ENCODE results near the gene ANGPTL2. TPM values are rescaled to one million over a fixed set of nuclear protein-coding genes. Genes with fewer than 3 reads are reported as not detected.
"Not testable (repeated sequence)": the region's sequence is repeated elsewhere in the genome, so short reads cannot be mapped to it uniquely, and the experiment has no call there.

The ANGPTL2 gene
- total RNA-seq, 1 donor from 2014 or later = 41.4 TPM

GRCh38 chr9:127158786-127159324 is 36.4 kb upstream of the ANGPTL2 start:
- intact Hi-C loops (cut with DNase I) = no loop called here
- DNase-seq (ENCODE audit: low spot score) = no peak

GRCh38 chr9:127155314-127155960 is 33.0 kb upstream of the ANGPTL2 start:
- DNase-seq (ENCODE audit: low spot score) = no peak
- intact Hi-C loops (cut with DNase I) = loop anchor here (2.0 kb wide), 1 partner anchor 133 kb away; no protein-coding TSS in a partner anchor

- intact Hi-C loops (cut with DNase I) = loop anchor here (2.0 kb wide), 1 partner anchor 132 kb away; no protein-coding TSS in a partner anchor
- no peak for DNase-seq (ENCODE audit: low spot score)
Observed at GRCh38 chr9:127154390-127155191, 32.2 kb upstream of the ANGPTL2 start.

- intact Hi-C loops (cut with DNase I) = loop anchor here (2.0 kb wide), 1 partner anchor 131 kb away; no protein-coding TSS in a partner anchor
- DNase-seq (ENCODE audit: low spot score) = no peak
Observed at GRCh38 chr9:127154003-127154389, 31.6 kb upstream of the ANGPTL2 start.

- DNase-seq (ENCODE audit: low spot score) = no peak
- intact Hi-C loops (cut with DNase I) = no loop called here
Observed at GRCh38 chr9:127153501-127153900, 31.1 kb upstream of the ANGPTL2 start.

GRCh38 chr9:127149463-127150390 is 27.3 kb upstream of the ANGPTL2 start:
- DNase-seq (ENCODE audit: low spot score) = no peak
- intact Hi-C loops (cut with DNase I) = no loop called here

GRCh38 chr9:127149010-127149409 is 26.6 kb upstream of the ANGPTL2 start:
- DNase-seq (ENCODE audit: low spot score) = no peak
- intact Hi-C loops (cut with DNase I) = no loop called here

GRCh38 chr9:127148014-127148413 is 25.6 kb upstream of the ANGPTL2 start:
- DNase-seq (ENCODE audit: low spot score) = no peak
- intact Hi-C loops (cut with DNase I) = no loop called here

- DNase-seq (ENCODE audit: low spot score) = no peak
- intact Hi-C loops (cut with DNase I) = no loop called here
Observed at GRCh38 chr9:127147251-127147650, 24.8 kb upstream of the ANGPTL2 start.

GRCh38 chr9:127146841-127147240 is 24.4 kb upstream of the ANGPTL2 start:
- DNase-seq (ENCODE audit: low spot score); intact Hi-C loops (cut with DNase I): not testable (repeated sequence)

- intact Hi-C loops (cut with DNase I) = no loop called here
- DNase-seq (ENCODE audit: low spot score) = no peak
Observed at GRCh38 chr9:127144670-127145445, 22.4 kb upstream of the ANGPTL2 start.

- intact Hi-C loops (cut with DNase I) = no loop called here
- no peak for DNase-seq (ENCODE audit: low spot score)
Observed at GRCh38 chr9:127143920-127144465, 21.6 kb upstream of the ANGPTL2 start.

GRCh38 chr9:127142931-127143464 is 20.6 kb upstream of the ANGPTL2 start:
- no peak for DNase-seq (ENCODE audit: low spot score)
- intact Hi-C loops (cut with DNase I) = no loop called here

GRCh38 chr9:127142291-127142690 is 19.9 kb upstream of the ANGPTL2 start:
- DNase-seq (ENCODE audit: low spot score) = no peak
- intact Hi-C loops (cut with DNase I) = no loop called here

GRCh38 chr9:127140842-127141675 is 18.6 kb upstream of the ANGPTL2 start:
- DNase-seq (ENCODE audit: low spot score) = no peak
- intact Hi-C loops (cut with DNase I) = no loop called here

GRCh38 chr9:127140181-127140580 is 17.7 kb upstream of the ANGPTL2 start:
- no peak for DNase-seq (ENCODE audit: low spot score)
- intact Hi-C loops (cut with DNase I) = no loop called here

GRCh38 chr9:127139775-127140174 is 17.3 kb upstream of the ANGPTL2 start:
- intact Hi-C loops (cut with DNase I) = no loop called here
- DNase-seq (ENCODE audit: low spot score) = no peak

Measured in cardiac septum (tissue), 1 donor.